K562 (cell line): Measurements from ENCODE around the gene ASIC1. TPM values are rescaled to one million over a fixed set of nuclear protein-coding genes. Genes with fewer than 3 reads are reported as not detected.

Experiments
- ARID2 ChIP-seq: fragments of 450-650 bp; IDR thresholded peaks from 2 replicates; pipeline ENCODE4 v1.6.1; 2017; ENCODE audit warnings: antibody characterized with exemption, mild to moderate bottlenecking
- ARID4B ChIP-seq: sonication (generic); formaldehyde crosslinking; IDR thresholded peaks from 2 replicates; pipeline ENCODE4 v1.8.0; 2022; ENCODE audit warnings: mild to moderate bottlenecking, missing genetic modification reagents
- CSDE1 ChIP-seq, 2 experiments: fragments of 450-650 bp; IDR thresholded peaks; 2 replicates each; pipeline ENCODE4 v1.6.1; 2016; ENCODE audit warnings: mild to moderate bottlenecking in 1 of 2
- E2F3 ChIP-seq: fragments of 250-450 bp; sonication (Bioruptor Pico); IDR thresholded peaks from 2 replicates; pipeline ENCODE4 v1.4.0; 2020; ENCODE audit warnings: mild to moderate bottlenecking
- FIP1L1 ChIP-seq: fragments of 200-400 bp; formaldehyde crosslinking; IDR thresholded peaks from 2 replicates; pipeline ENCODE4 v1.6.1; 2018; ENCODE audit warnings: mild to moderate bottlenecking, low read depth, low read length; ENCODE audit not compliant: poor library complexity, severe bottlenecking
- HDAC2 ChIP-seq: fragments of 450-650 bp; IDR thresholded peaks from 2 replicates; pipeline ENCODE4 v1.6.1; 2016; ENCODE audit warnings: mild to moderate bottlenecking
- HLTF ChIP-seq: fragments of 450-650 bp; IDR thresholded peaks from 2 replicates; pipeline ENCODE4 v1.6.1; 2016
- MYBL2 ChIP-seq, 2 experiments: fragments of 450-650 bp in 1 of 2; sonication (generic) in 1 of 2; formaldehyde crosslinking in 1 of 2; IDR thresholded peaks; 2 replicates each; pipeline versions ENCODE4 v1.6.1 to v1.8.1; 2017 to 2022; ENCODE audit warnings: borderline replicate concordance in 1 of 2, inconsistent platforms in 1 of 2, low read depth in 1 of 2, mild to moderate bottlenecking in 1 of 2, missing genetic modification reagents in 1 of 2, moderate library complexity in 1 of 2
- PHF21A ChIP-seq: fragments of 450-650 bp; IDR thresholded peaks from 2 replicates; pipeline ENCODE4 v1.6.1; 2017; ENCODE audit warnings: low read depth, borderline replicate concordance
- SIN3B ChIP-seq: fragments of 450-650 bp; IDR thresholded peaks from 2 replicates; pipeline ENCODE4 v1.6.1; 2017; ENCODE audit warnings: low read depth, mild to moderate bottlenecking, moderate library complexity
- SPI1 ChIP-seq: IDR thresholded peaks from 2 replicates; pipeline ENCODE4 v1.6.1; 2011; ENCODE audit warnings: low read depth, low read length, control low read depth, borderline replicate concordance
- TAF15 ChIP-seq: fragments of 200-400 bp; formaldehyde crosslinking; IDR thresholded peaks from 2 replicates; pipeline ENCODE4 v1.6.1; 2017; ENCODE audit warnings: mild to moderate bottlenecking, low read depth, low read length, moderate library complexity
- TFAP4 ChIP-seq: sonication (generic); formaldehyde crosslinking; IDR thresholded peaks from 2 replicates; pipeline ENCODE4 v1.8.0; 2022; ENCODE audit warnings: missing genetic modification reagents, mild to moderate bottlenecking, moderate library complexity, borderline replicate concordance
- ZNF124 ChIP-seq: sonication (generic); formaldehyde crosslinking; IDR thresholded peaks from 2 replicates; pipeline ENCODE4 v1.8.1; 2022; ENCODE audit warnings: missing genetic modification reagents
- ZNF324 ChIP-seq: fragments of 250-450 bp; sonication (Bioruptor Pico); IDR thresholded peaks from 2 replicates; pipeline ENCODE4 v1.4.0; 2020; ENCODE audit warnings: mild to moderate bottlenecking
- ZNF668 ChIP-seq: fragments of 250-450 bp; sonication (Bioruptor Pico); IDR thresholded peaks from 2 replicates; pipeline ENCODE4 v1.8.0; 2022; ENCODE audit warnings: mild to moderate bottlenecking, inconsistent platforms
- polyA plus RNA-seq, 8 experiments: library from polyadenylated mRNA; depleted of rRNA in 4 of 8; stranded (reverse) in 5 of 8; unstranded in 3 of 8; fragments of >200 nt; fragmentation: Nextera tagmentation in 2 of 8; fragmentation: Illumina TruSeq in 1 of 8; extraction: Ambion mirVana in 2 of 8; extraction: Trizol in 1 of 8; gene quantifications; 2 replicates each; pipeline versions ENCODE4 v1.2.1 to v1.2.3, GENCODE V29; 2011 to 2014; ENCODE audit warnings: inconsistent platforms in 1 of 8, missing spikeins in 1 of 8
- total RNA-seq, 7 experiments: library from RNA; depleted of rRNA in 6 of 7; stranded (reverse); fragments of >200 nt in 6 of 7; fragmentation: Illumina TruSeq in 2 of 7; extraction: Trizol in 2 of 7; gene quantifications; 2 replicates each; pipeline versions ENCODE4 v1.2.1 to v1.2.3, GENCODE V29; 2011 to 2021; ENCODE audit warnings: low replicate concordance in 1 of 7
- TF ChIP-seq, protein P1 (sequence below): fragments of 450-650 bp; IDR thresholded peaks from 2 replicates; pipeline ENCODE4 v1.6.1; 2016; ENCODE audit warnings: antibody characterized with exemption
- TF ChIP-seq, protein P2 (sequence below), 2 experiments: fragments of 450-650 bp; IDR thresholded peaks; 2 replicates each; pipeline ENCODE4 v1.6.1; 2016
- TF ChIP-seq, protein P3 (sequence below): fragments of 450-650 bp; IDR thresholded peaks from 2 replicates; pipeline ENCODE4 v1.6.1; 2016

Gene ASIC1
- total and polyA plus RNA-seq, 9 of the 15 experiments (the other 6 are each of a cell fraction or from before 2014, with no cell fraction given): 0.01 to 1.7 (median 0.45) TPM

DNA sequence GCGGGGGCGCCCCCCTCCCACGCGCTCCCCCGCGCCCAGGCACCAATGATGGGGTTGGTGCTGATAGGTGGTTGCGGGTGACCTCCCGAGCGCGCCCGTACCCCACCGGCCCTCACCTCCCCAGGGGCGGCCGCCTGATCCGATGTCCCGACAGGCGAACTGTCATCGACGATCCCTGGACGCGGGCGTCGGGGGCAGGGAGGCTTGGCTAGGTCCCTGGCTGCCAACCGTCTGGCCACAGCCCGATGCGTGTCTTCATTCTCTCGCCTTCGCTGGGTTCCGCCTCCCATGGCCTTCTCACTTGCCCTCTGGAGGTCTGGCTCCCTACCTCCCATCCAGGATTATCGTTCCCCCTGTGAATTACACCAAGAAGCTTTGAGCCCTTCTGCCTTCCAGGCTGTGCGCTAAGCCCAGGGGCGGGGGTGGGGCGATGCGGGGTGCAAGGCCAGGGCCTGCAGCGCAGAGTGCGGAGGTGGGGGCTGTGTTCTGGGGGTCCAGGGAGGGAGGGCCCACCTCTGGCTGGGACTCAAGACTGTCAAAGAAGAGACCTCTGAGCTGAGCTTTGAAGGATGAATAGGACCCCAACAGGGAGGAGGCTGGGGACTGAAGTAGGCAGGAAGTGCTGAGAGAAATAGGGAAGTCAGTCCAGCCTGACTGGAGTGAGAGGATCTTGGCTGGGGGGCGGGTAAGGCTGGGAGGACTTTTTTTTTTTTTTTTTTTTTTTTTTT is 24.4 kb upstream of the ASIC1 start (continued):
- TF ChIP-seq HDAC2 (no peak), E2F3 (CRISPR knock-in tag) (no peak), MYBL2 (IDR thresholded peaks at IDR 0.05; ENCODE audit: low read depth) (no peak), MYBL2 (CRISPR knock-in tag; IDR thresholded peaks at IDR 0.05; ENCODE audit: borderline replicate concordance) (no peak), ARID4B (CRISPR knock-in tag) (no peak), PHF21A (no peak), HLTF (no peak), SPI1 (peak; percentile 98), TFAP4 (CRISPR knock-in tag) (no peak), CSDE1 (IDR thresholded peaks at IDR 0.05) (no peak), FIP1L1 (no peak), ZNF324 (CRISPR knock-in tag) (no peak), ARID2 (no peak), SIN3B (no peak), ZNF124 (CRISPR knock-in tag) (no peak), TAF15 (no peak), ZNF668 (CRISPR knock-in tag) (no peak)
- TF ChIP-seq, protein P1, sequence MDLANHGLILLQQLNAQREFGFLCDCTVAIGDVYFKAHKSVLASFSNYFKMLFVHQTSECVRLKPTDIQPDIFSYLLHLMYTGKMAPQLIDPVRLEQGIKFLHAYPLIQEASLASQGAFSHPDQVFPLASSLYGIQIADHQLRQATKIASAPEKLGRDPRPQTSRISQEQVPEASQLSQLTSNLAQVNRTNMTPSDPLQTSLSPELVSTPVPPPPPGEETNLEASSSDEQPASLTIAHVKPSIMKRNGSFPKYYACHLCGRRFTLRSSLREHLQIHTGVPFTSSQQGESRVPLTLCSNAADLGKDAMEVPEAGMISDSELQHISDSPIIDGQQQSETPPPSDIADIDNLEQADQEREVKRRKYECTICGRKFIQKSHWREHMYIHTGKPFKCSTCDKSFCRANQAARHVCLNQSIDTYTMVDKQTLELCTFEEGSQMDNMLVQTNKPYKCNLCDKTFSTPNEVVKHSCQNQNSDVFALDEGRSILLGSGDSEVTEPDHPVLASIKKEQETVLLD: no peak
- TF ChIP-seq, protein P2, sequence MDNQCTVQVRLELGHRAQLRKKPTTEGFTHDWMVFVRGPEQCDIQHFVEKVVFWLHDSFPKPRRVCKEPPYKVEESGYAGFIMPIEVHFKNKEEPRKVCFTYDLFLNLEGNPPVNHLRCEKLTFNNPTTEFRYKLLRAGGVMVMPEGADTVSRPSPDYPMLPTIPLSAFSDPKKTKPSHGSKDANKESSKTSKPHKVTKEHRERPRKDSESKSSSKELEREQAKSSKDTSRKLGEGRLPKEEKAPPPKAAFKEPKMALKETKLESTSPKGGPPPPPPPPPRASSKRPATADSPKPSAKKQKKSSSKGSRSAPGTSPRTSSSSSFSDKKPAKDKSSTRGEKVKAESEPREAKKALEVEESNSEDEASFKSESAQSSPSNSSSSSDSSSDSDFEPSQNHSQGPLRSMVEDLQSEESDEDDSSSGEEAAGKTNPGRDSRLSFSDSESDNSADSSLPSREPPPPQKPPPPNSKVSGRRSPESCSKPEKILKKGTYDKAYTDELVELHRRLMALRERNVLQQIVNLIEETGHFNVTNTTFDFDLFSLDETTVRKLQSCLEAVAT (IDR thresholded peaks at IDR 0.05): peak in 1 of 2 experiments; percentile 64; a peak in 1 of 4 replicates
- TF ChIP-seq, protein P3, sequence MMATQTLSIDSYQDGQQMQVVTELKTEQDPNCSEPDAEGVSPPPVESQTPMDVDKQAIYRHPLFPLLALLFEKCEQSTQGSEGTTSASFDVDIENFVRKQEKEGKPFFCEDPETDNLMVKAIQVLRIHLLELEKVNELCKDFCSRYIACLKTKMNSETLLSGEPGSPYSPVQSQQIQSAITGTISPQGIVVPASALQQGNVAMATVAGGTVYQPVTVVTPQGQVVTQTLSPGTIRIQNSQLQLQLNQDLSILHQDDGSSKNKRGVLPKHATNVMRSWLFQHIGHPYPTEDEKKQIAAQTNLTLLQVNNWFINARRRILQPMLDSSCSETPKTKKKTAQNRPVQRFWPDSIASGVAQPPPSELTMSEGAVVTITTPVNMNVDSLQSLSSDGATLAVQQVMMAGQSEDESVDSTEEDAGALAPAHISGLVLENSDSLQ: no peak
